ENCODE data around the gene TRPV4.

- TF ChIP-seq CTCF (IDR thresholded peaks at IDR 0.05) = no peak
- no peak for TF ChIP-seq POLR2A (IDR thresholded peaks at IDR 0.05)
Observed at GRCh38 chr12:109762673-109763191, 70.5 kb downstream of the TRPV4 start.

Data from esophagus squamous epithelium (tissue), 4 donors.